Naive thymus-derived CD8-positive, alpha-beta T cell (primary cell): ENCODE results near the gene NCKAP1. TPM values are rescaled to one million over a fixed set of nuclear protein-coding genes. Genes with fewer than 3 reads are reported as not detected.
"Not testable (repeated sequence)": the region's sequence is repeated elsewhere in the genome, so short reads cannot be mapped to it uniquely, and the experiment has no call there.

ENCODE experiments used
- ATAC-seq, 2 donors: fragments of 150-1000 bp; cut with Tn5 transposase in 1 of 2; sonication (Bioruptor Pico), chemical (Tn5 transposase) in 1 of 2; 1 replicate in 1 of 2; 2 replicates in 1 of 2; pipeline ENCODE4 v1.10.0; 2021; ENCODE audit warnings: mild to moderate bottlenecking in 2 of 2, moderate library complexity in 2 of 2
- POLR2A ChIA-PET: fragments of 350-600 bp; sonication (Branson Sonifier 250); formaldehyde crosslinking; loops from one replicate; lab custom pipeline; 2021; ENCODE audit warnings: antibody characterized with exemption; lab: Charles Lee
- DNase-seq, 10 donors: peaks; one replicate each; pipeline versions ENCODE4 v3.0.0 to v3.0.0-alpha.2; 2020 to 2022
- H3K27ac Mint-ChIP-seq, 10 donors: one replicate each; pipeline ENCODE4 v1.8.0; 2020 to 2022; ENCODE audit warnings: mild to moderate bottlenecking in 10 of 10, mixed read lengths in 10 of 10, moderate library complexity in 4 of 10, inconsistent platforms in 1 of 10
- H3K27me3 Mint-ChIP-seq, 5 donors: one replicate each; pipeline ENCODE4 v1.8.0; 2021 to 2022; ENCODE audit warnings: mixed read lengths in 5 of 5
- H3K36me3 Mint-ChIP-seq, 3 donors: one replicate each; pipeline ENCODE4 v1.8.0; 2020 to 2022; ENCODE audit warnings: mixed read lengths in 3 of 3, mild to moderate bottlenecking in 2 of 3, inconsistent platforms in 1 of 3
- H3K4me1 Mint-ChIP-seq, 4 donors: one replicate each; pipeline ENCODE4 v1.8.0; 2021 to 2022; ENCODE audit warnings: mixed read lengths in 4 of 4
- H3K4me3 Mint-ChIP-seq, 10 donors: one replicate each; pipeline ENCODE4 v1.8.0; 2020 to 2022; ENCODE audit warnings: mild to moderate bottlenecking in 10 of 10, mixed read lengths in 10 of 10, moderate library complexity in 6 of 10, inconsistent platforms in 1 of 10
- H3K9me3 Mint-ChIP-seq, 9 donors: one replicate each; pipeline ENCODE4 v1.8.0; 2020 to 2022; ENCODE audit warnings: mixed read lengths in 9 of 9, mild to moderate bottlenecking in 3 of 9, inconsistent platforms in 1 of 9, moderate library complexity in 1 of 9
- polyA plus RNA-seq, 3 donors: library from polyadenylated mRNA; unstranded; fragments of 300-500 nt; fragmentation: Illumina TruSeq; gene quantifications; one replicate each; pipeline ENCODE4 v1.2.3, GENCODE V29; 2021
- total RNA-seq, 8 experiments: library from RNA in 2 of 8; stranded (reverse) in 2 of 8; gene quantifications; one replicate each; pipeline ENCODE4 v1.2.3 and lab custom pipeline; 2021 to 2026

NCKAP1 gene
- total and polyA plus RNA-seq, 5 experiments from 2014 or later = 0.10 to 0.63 (median 0.27) TPM; not detected in 1

GRCh38 chr2:182910965-182911364, 127.3 kb downstream of the NCKAP1 start:
- Mint-ChIP-seq H3K36me3 (no peaks in the 10 kb centered on the region), H3K9me3 (peaks cover 0 to 2% (median 0%) of the 10 kb centered on the region in 9 donors)

GRCh38 chr2:182907081-182907830, 131.0 kb downstream of the NCKAP1 start:
- peaks cover 0 to 2% (median 0%) of the 10 kb centered on the region in 9 donors for H3K9me3 Mint-ChIP-seq
- H3K27me3 Mint-ChIP-seq = peaks cover 0 to 7% (median 0%) of the 10 kb centered on the region in 5 donors
- no peak overlapping the region for H3K27ac Mint-ChIP-seq
- POLR2A ChIA-PET = no interaction called here
- no peaks in the 10 kb centered on the region for H3K4me1 Mint-ChIP-seq
- no peaks in the 10 kb centered on the region for H3K36me3 Mint-ChIP-seq
- DNase-seq (no peak), ATAC-seq (no peak)
- no peak overlapping the region for H3K4me3 Mint-ChIP-seq

More at GRCh38 chr2:182910965-182911364, 127.3 kb downstream of the NCKAP1 start:
- Mint-ChIP-seq H3K27ac (no peak overlapping the region), H3K4me3 (no peak overlapping the region), H3K4me1 (no peaks in the 10 kb centered on the region), H3K27me3 (peaks cover 0 to 5% (median 0%) of the 10 kb centered on the region in 5 donors)
- no peak for DNase-seq
- no peak for ATAC-seq
- POLR2A ChIA-PET = no interaction called here

- no peaks in the 10 kb centered on the region for H3K4me1 Mint-ChIP-seq
- POLR2A ChIA-PET = no interaction called here
- H3K4me3 Mint-ChIP-seq = no peak overlapping the region
- no peak overlapping the region for H3K27ac Mint-ChIP-seq
- ATAC-seq (no peak), DNase-seq (no peak)
- peaks cover 0 to 2% (median 0%) of the 10 kb centered on the region in 9 donors for H3K9me3 Mint-ChIP-seq
- H3K27me3 Mint-ChIP-seq = peaks cover 0 to 7% (median 0%) of the 10 kb centered on the region in 5 donors
- H3K36me3 Mint-ChIP-seq = no peaks in the 10 kb centered on the region
Observed at GRCh38 chr2:182906454-182906853, 131.8 kb downstream of the NCKAP1 start.

- H3K36me3 Mint-ChIP-seq = no peaks in the 10 kb centered on the region
- no peaks in the 10 kb centered on the region for H3K4me1 Mint-ChIP-seq
- H3K9me3 Mint-ChIP-seq = peaks cover 0 to 2% (median 0%) of the 10 kb centered on the region in 9 donors
- POLR2A ChIA-PET = no interaction called here
- H3K4me3 Mint-ChIP-seq = no peak overlapping the region
- no peak for ATAC-seq
- peaks cover 0 to 9% (median 0%) of the 10 kb centered on the region in 5 donors for H3K27me3 Mint-ChIP-seq
- H3K27ac Mint-ChIP-seq = no peak overlapping the region
- no peak for DNase-seq
Observed at GRCh38 chr2:182904844-182905243, 133.4 kb downstream of the NCKAP1 start.

GRCh38 chr2:182903566-182903965, 134.7 kb downstream of the NCKAP1 start:
- Mint-ChIP-seq H3K36me3 (no peaks in the 10 kb centered on the region), H3K4me3 (no peak overlapping the region), H3K27me3 (peaks cover 0 to 6% (median 0%) of the 10 kb centered on the region in 5 donors), H3K27ac (no peak overlapping the region), H3K9me3 (no peaks in the 10 kb centered on the region), H3K4me1 (no peaks in the 10 kb centered on the region)
- DNase-seq (no peak), ATAC-seq (no peak)
- POLR2A ChIA-PET = no interaction called here

- POLR2A ChIA-PET = no interaction called here
- Mint-ChIP-seq H3K4me1 (no peaks in the 10 kb centered on the region), H3K27me3 (peaks cover 2 to 10% (median 4%) of the 10 kb centered on the region in 5 donors), H3K9me3 (no peaks in the 10 kb centered on the region), H3K4me3 (no peak overlapping the region), H3K27ac (no peak overlapping the region), H3K36me3 (no peaks in the 10 kb centered on the region)
- ATAC-seq (no peak), DNase-seq (no peak)
Observed at GRCh38 chr2:182901748-182902147, 136.5 kb downstream of the NCKAP1 start.

- peaks cover 3 to 10% (median 7%) of the 10 kb centered on the region in 5 donors for H3K27me3 Mint-ChIP-seq
- H3K36me3 Mint-ChIP-seq = no peaks in the 10 kb centered on the region
- H3K4me3 Mint-ChIP-seq = no peak overlapping the region
- no peaks in the 10 kb centered on the region for H3K4me1 Mint-ChIP-seq
- no peak for DNase-seq
- H3K27ac Mint-ChIP-seq = no peak overlapping the region
- peaks cover 0 to 3% (median 0%) of the 10 kb centered on the region in 9 donors for H3K9me3 Mint-ChIP-seq
- POLR2A ChIA-PET = no interaction called here
- no peak for ATAC-seq
Observed at GRCh38 chr2:182898718-182899117, 139.5 kb downstream of the NCKAP1 start.

GRCh38 chr2:182897137-182897536, 141.1 kb downstream of the NCKAP1 start:
- Mint-ChIP-seq H3K27me3 (peaks cover 3 to 10% (median 7%) of the 10 kb centered on the region in 5 donors), H3K9me3 (peaks cover 0 to 3% (median 0%) of the 10 kb centered on the region in 9 donors), H3K4me3 (no peak overlapping the region), H3K4me1 (no peaks in the 10 kb centered on the region), H3K36me3 (no peaks in the 10 kb centered on the region), H3K27ac (no peak overlapping the region)
- POLR2A ChIA-PET = no interaction called here
- ATAC-seq (no peak), DNase-seq (no peak)

GRCh38 chr2:182895798-182896197, 142.5 kb downstream of the NCKAP1 start:
- ATAC-seq (no peak), DNase-seq (no peak)
- Mint-ChIP-seq H3K27ac (no peak overlapping the region), H3K4me3 (no peak overlapping the region), H3K9me3 (peaks cover 0 to 3% (median 0%) of the 10 kb centered on the region in 9 donors), H3K27me3 (peaks cover 3 to 10% (median 7%) of the 10 kb centered on the region in 5 donors), H3K4me1 (no peaks in the 10 kb centered on the region), H3K36me3 (no peaks in the 10 kb centered on the region)
- POLR2A ChIA-PET = no interaction called here

- no peak for DNase-seq
- no peaks in the 10 kb centered on the region for H3K4me1 Mint-ChIP-seq
- ATAC-seq = no peak
- no peak overlapping the region for H3K4me3 Mint-ChIP-seq
- H3K27me3 Mint-ChIP-seq = peaks cover 2 to 10% (median 7%) of the 10 kb centered on the region in 5 donors
- peaks cover 0 to 3% (median 0%) of the 10 kb centered on the region in 9 donors for H3K9me3 Mint-ChIP-seq
- no peaks in the 10 kb centered on the region for H3K36me3 Mint-ChIP-seq
- POLR2A ChIA-PET = no interaction called here
- no peak overlapping the region for H3K27ac Mint-ChIP-seq
Observed at GRCh38 chr2:182895169-182895568, 143.1 kb downstream of the NCKAP1 start.

- Mint-ChIP-seq H3K36me3 (no peaks in the 10 kb centered on the region), H3K27me3 (peaks cover 2 to 11% (median 7%) of the 10 kb centered on the region in 5 donors), H3K9me3 (peaks cover 0 to 3% (median 0%) of the 10 kb centered on the region in 9 donors), H3K4me1 (no peaks in the 10 kb centered on the region), H3K27ac (no peak overlapping the region), H3K4me3 (no peak overlapping the region)
- DNase-seq = no peak
- ATAC-seq = no peak
- POLR2A ChIA-PET = no interaction called here
Observed at GRCh38 chr2:182894174-182894573, 144.1 kb downstream of the NCKAP1 start.

- POLR2A ChIA-PET = no interaction called here
- no peak for ATAC-seq
- Mint-ChIP-seq H3K4me1 (no peaks in the 10 kb centered on the region), H3K36me3 (no peaks in the 10 kb centered on the region), H3K27ac (no peak overlapping the region), H3K27me3 (peaks cover 2 to 11% (median 7%) of the 10 kb centered on the region in 5 donors), H3K9me3 (peaks cover 0 to 3% (median 0%) of the 10 kb centered on the region in 9 donors), H3K4me3 (no peak overlapping the region)
- DNase-seq = no peak
Observed at GRCh38 chr2:182893666-182894065, 144.6 kb downstream of the NCKAP1 start.

- peaks cover 2 to 13% (median 7%) of the 10 kb centered on the region in 5 donors for H3K27me3 Mint-ChIP-seq
- H3K27ac Mint-ChIP-seq, H3K36me3 Mint-ChIP-seq, ATAC-seq, DNase-seq, H3K9me3 Mint-ChIP-seq, H3K4me3 Mint-ChIP-seq, H3K4me1 Mint-ChIP-seq, POLR2A ChIA-PET: not testable (repeated sequence)
Observed at GRCh38 chr2:182893035-182893434, 145.2 kb downstream of the NCKAP1 start.
